Measurements from ENCODE around the gene ENAH.

Gene ENAH

GRCh38 chr1:225449261-225449660, 203.7 kb downstream of the ENAH start:
- DNase-seq = no peak

DNA sequence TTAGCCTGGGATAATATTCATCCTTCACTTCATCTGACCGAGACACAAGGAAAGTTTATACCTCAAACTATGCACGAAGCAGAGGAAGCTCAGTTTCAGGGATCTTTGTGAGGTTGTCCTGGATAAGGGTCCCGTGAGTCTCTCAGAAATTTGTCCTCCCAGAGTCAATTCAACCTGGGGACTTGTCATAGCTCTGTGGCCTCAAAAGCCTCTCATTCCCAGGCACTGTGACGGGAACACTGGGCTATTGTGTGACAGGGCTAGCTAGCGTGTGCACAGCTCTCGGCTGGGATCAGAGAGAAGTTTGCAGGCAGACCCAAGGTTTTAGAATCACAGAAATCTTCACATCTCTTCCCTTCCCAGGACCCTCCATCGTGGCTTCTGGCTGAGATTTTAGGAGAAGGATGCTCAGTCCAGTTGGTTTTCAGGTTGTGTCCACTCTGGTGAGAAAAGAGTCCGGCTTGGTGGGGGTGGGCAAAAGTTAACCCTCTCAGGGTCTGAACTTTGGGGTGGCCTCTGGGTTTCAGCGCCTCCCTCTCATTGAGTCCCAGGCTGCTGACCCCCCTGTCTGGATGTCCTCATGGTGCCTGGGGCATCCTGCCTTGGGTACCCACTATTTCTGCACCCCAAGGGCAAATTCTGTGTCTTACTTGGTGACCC, 204.6 kb downstream of the ENAH start:
- DNase-seq = no peak

DNA sequence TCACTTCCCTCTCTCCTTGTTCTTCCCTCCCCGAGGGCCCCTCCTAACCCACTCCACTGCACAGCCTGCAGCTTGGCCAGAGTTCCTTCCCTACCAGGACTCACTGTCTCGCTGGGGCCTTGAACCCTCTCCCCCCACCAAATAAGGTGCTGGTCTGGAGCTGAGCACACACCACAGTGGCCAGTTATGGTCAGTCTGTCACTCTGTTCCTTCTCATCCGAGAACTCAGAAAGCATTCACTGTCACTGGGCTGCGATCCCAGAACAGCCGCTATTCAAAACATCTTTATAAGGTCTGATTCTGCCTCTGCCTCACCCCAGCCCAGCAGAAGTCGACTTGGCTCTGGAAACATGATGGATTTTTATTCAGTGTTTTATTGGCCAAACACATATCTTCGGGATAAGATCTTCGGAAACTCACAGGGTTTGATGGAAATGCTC, 205.3 kb downstream of the ENAH start:
- DNase-seq = no peak

- no peak for DNase-seq
Measured at GRCh38 chr1:225446981-225447615, 205.8 kb downstream of the ENAH start.

GRCh38 chr1:225446595-225446960, 206.3 kb downstream of the ENAH start:
- no peak for DNase-seq

- DNase-seq = peak; percentile 29
Measured at GRCh38 chr1:225445639-225446594, 207.0 kb downstream of the ENAH start.

DNA sequence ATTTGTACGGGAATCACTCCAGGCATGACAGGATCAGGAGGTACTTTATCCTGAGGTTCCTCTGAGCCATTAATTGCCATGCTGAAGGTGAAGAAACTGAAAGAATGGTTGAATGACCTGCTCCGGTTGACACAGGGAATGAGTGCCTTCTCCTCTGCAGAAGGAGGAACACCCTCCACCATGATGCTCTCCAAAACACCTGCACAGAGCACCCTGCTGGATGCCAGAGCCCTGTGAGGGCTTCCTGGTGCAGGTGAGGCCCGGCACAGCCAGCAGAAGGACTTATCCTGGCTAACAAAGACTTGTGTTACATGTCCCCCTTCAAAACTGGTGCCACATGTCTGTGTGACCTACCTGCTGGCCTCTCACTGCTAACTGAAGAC, 210.8 kb downstream of the ENAH start:
- DNase-seq = peak; percentile 10

DNA sequence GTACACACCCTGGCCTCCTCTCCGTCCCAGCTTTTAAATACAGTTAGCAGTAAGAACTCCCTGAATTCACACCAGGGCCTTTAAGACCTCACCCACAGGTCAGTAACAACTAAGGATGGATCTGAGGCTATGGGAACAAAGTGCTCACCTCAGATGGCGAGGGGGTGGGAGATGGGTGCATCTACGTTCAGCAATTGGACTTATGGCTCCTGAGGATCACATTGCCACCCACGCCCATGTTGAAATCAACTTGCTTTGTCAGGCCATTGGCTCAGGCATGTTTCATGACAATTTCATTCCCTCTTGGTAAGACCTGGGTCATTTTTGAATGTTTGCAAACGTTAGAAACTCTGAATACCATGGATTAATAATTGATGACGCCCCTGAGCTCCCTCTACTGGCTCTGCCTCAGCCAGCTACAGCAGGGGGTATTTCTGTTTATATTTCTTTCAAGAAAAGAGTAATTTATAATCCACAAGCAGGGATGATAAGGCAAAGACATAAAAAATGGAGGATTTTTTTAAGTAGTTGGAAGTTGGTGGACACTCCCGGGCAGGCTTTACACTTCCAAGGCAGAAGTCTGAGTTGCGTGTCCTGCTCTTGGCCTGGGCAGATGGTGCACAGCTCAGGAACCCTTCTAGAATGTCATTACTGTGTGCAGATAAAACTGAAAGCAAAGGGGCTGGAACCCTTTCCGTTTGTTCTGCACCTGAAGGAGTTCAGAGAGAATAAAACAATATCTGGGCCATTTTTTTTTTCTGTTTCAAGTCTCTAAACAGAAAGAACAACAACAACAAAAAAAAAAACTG, 211.4 kb downstream of the ENAH start:
- peak; percentile 22 for DNase-seq

DNA sequence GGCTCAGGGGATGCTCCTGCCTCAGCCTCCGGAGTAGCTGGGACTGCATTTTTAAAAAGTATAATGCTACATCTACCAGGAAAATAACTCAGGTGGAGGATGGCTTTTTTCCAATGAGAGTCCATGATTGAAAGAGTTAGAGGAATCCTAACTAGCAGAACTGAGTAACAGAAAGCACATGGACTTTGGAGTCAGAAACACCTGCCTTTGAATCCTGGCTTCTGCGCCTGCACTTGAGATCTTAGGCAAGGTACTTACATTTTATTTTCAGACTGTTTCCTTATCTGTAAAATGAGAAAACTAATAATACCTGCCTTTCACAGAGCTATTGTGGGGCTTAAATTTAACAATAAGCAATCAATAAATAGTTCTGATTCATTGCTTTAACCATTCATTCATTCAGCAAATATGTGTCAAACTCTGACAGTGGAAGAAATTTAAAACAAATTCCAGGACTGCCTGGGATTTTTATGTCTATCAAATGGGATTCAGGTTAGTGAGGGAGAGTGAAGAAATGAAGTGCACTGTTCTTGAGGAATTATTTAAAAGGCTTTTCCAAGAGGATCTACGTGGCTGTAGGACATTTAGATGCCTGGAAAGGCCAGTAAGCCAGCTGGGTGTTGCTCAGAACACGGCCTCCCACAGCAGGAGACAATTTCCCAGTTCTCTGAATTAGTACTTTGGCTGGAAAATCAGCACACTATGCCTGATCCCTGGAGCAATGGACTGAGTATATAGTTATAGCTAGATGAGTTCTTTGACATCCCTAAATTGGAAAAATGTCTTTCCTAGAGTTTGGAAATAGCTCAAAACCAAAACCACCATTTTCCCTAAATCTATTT, 212.3 kb downstream of the ENAH start:
- DNase-seq = no peak

DNA sequence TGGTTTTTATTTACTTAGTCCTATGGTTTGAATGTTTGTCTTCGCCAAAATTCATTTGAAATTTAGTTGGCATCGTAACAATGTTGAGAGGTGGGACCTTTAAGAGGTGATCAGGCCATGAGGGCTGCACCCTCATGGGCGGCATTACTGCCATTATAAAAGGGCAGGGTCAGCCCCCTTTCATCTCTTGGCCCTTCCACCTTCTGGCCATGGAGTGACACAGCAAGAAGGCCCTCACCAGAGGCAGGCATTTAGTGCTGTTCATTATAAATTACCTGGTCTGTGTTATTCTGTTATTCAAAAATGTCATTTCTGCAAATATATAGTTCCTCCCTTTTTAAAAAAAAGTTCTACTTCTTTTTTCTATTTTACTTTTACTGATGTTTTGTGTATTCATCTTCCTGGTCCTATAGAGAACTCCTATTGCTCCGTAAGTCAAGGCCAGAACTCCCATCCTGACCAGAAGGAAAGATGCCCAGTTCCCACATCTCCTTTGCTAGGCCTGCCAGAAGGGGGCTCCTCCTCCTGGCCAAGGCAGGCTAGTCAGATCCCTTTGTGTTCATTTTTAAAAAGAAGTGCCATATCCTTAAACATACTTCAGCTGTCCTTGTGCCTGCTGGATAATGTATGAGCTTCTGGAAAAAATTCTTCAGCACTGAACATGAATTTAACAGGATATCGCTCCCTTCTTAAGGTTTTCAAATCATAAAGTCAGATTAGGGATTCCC, 215.0 kb downstream of the ENAH start:
- DNase-seq = peak; percentile 23
